Stimulated activated CD8-positive, alpha-beta memory T cell treated with anti-CD3 and anti-CD28 coated beads, Interleukin-12 subunit alpha, Interleukin-12 subunit beta, amount 100 ng/mL, for 24 hours (primary cell): ENCODE results near the gene POR.
"Not testable (repeated sequence)": the region's sequence is repeated elsewhere in the genome, so short reads cannot be mapped to it uniquely, and the experiment has no call there.

Experiments
- DNase-seq: peaks from one replicate; pipeline ENCODE4 v3.0.0-alpha.2; 2020; ENCODE audit errors: extremely low read depth

Gene POR

GRCh38 chr7:75885036-75885435 is 29.9 kb upstream of the POR start:
- no peak for DNase-seq

DNA sequence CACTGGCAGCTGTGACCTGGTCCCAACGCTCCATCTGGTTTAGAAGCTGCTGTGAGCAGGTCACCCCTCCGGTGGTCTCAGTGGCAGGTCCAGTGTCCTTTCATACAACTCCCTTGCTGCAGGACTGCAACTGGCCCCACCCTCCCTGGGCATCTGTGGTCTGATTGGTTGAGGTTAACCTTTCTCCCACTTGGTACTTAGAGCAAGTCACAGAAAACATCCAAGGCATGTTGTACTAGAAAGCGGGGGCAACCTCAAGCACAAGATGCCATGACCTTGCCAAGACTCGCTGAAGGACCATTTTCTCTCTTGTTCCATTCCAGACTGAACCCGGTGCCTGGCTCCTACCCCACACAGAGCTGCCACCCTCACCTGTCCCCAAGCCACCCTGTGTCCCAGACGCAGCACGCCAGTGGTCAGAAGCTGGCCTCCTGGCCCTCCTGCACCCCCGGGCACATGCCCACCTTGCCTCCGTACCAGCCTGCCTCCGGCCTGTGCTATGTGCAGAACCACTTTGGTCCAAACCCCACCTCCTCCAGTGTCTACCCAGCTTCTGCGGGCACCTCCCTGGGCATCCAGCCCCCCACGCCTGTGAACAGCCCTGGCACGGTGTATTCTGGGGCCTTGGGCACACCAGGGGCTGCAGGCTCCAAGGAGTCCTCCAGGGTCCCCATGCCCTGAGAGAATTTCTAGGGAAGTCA is 27.1 kb upstream of the POR start:
- no peak for DNase-seq

GRCh38 chr7:75888464-75889222 is 26.3 kb upstream of the POR start:
- DNase-seq: no peak

GRCh38 chr7:75889223-75889825 is 25.6 kb upstream of the POR start:
- DNase-seq: no peak

- DNase-seq: no peak
Observed at GRCh38 chr7:75889826-75890225, 25.1 kb upstream of the POR start.

DNA sequence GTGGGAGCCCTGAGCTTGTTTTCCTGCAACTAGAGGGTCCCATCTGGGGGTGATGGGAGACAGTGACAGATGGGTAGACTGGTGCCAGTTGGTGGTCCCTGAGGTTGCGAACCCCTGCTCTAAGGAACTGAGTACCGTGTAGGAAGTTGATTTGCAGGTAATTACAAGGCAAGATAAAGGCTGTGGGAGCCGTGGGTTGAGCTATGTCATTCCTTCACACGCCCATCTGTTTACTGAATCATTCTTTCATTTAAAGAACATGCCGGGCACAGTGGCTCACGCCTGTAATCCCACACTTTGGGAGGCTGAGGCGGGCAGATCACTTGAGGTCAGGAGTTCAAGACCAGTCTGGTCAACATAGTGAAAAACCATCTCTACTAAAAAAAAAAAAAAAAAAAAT is 23.7 kb upstream of the POR start:
- DNase-seq: not testable (repeated sequence)

DNA sequence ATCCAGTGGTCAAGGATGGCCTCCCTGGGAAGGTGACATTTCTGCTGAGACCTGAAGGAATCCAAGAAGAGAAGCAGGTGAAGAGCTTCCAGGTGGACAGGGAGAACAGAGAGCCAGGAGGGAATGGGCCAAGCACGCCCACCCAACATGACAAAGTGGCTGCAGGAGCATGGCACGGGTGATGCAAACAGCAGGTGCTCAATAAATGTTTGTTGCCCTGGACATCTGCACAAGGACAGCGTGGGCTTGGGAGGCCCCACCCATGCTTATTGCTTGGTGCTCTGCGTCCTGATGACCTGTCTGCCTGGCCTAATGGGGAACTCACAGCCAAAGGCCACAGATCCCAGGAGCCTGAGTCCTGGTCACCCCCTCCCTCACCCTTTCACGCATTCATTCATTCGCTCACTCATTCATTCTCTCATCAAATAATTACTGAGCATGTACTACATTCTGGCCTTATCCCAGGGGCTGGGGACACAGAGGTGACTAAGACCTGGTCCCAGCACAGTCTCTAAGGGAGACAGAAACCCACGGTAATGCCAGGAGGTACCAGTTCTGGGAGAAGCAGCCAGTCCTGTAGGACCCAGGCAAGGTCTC is 23.0 kb upstream of the POR start:
- DNase-seq: no peak

DNA sequence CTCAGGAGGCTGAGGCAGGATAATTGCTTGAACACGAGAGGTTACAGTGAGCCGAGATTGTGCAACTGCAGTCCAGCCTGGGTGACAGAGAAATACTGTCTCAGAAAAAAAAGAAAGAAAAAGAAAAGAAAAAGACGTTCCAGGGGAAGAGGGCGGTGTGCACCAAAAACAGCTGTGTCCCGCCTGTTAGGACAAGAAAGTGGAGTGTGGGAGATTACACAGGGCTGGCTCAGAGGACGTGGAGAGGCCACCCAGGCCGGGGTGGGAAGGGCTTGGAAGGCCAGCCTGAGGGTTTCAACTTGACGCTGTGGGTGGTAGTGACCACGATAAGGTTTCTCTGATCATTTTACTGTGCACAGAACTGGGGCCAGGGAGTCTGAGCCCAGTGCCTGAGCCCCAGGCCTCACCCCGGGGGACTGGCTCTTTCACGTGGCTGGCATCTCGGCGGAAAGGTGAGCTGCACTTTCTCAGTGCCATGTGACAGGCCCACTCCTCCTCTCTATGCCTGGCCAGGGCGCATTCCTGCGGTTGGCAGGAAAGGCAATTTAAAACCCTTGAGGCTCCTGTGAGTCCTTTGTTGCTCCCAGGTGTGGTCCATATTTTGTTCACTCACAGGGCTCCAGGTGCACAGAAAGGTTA is 22.2 kb upstream of the POR start:
- DNase-seq: no peak

- DNase-seq: no peak
Observed at GRCh38 chr7:75896803-75897327, 18.1 kb upstream of the POR start.

- no peak for DNase-seq
Observed at GRCh38 chr7:75900617-75901315, 14.2 kb upstream of the POR start.

DNA sequence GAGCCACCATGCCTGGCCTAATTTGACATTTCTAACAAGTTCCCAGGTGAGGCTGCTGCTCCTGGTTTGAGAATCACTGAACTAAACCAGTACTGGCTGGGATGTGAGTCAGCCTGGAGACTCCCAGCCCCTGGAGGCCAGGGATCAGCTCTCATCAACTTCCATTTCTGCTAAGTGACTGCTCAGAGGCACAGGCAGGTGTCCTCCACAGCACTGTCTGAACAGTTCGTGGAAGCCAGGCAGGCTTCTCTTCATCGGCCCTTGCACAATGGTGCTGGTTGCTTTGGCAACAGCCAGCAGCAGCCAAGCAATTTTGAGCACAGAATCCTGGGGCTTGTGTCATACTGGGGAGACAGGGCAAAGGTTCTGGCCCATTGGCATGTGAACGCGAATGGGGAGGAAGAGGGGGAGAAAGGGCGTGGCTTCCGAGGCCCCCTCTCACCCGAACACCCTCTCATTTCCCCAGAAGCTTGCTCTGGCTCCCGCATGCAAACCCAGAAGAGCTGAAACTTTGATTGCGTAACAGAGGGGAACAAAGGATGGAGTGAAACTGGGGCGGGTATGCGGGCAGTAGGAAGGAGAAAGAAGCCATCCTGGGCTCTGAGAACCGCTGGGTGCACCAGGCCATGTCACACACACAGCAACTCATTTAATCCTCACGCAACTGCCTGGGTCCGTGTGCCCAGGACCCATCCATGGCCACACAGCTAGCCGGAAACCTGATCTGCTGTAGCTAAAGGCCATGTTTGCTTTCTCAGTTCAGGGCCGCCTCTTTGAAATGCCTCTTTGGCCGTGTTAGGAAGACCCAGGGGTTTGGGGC is 9.0 kb upstream of the POR start:
- no peak for DNase-seq

DNA sequence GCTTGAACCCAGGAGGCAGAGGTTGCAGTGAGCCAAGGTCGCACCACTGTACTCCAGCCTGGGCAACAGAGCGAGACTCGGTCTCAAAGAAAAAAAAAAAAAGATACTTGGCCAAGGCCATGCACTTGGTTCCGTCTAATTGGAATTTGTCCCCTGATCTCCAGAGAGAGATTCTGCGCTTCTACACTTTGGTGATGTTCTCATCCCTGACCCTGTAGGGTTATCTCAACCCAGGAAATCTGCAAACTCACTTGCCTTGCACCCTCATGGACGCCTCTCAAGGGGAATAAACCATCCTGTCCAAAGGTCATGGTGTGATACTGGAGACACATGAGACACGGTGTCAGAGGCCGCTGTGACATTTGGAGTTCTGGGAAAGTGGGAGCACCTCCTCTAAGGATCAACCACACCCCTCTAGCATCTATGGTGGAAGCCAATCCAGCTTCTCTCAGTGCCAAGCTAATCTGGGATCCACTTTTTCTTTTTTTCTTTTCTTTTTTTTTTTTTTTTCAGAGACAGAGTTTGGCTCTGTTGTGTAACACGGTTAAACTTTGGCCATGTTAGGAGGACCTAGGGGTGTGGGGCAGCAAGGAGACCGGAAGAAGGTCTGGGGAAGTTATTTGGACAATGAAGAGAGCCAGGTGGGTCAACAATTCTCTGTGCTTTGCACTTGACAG is 7.8 kb upstream of the POR start:
- no peak for DNase-seq

- not testable (repeated sequence) for DNase-seq
Observed at GRCh38 chr7:75907668-75908039, 7.3 kb upstream of the POR start.

DNA sequence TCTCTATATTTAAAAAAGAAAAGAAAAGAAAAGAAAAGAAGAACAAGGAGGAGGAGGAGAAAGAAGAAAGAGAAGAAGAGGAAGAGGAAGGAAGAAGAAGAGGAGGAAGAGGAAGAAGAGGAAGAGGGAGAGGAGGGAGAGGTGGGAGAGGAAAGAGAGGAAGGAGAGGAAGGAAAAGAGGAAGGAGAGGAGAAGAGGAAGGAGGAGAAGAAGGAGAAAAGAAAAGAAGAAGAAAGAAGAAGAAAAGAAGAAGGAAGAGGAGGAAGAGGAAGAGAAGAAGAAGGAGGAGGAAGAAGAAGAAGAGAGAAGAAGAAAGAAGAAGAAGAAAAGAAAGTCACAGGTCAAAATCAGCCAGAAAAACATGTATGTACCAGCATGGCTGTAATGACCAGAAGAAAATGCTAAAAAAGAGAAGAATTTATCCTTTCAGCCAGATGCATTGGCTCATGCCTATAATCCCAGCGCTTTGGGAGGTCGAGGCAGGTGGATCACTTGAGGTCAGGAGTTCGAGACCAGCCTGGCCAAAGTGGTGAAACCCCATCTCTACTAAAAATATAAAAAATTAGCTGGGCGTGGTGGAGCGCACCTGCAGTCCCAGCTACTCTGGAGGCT is 5.3 kb upstream of the POR start:
- DNase-seq: no peak

DNA sequence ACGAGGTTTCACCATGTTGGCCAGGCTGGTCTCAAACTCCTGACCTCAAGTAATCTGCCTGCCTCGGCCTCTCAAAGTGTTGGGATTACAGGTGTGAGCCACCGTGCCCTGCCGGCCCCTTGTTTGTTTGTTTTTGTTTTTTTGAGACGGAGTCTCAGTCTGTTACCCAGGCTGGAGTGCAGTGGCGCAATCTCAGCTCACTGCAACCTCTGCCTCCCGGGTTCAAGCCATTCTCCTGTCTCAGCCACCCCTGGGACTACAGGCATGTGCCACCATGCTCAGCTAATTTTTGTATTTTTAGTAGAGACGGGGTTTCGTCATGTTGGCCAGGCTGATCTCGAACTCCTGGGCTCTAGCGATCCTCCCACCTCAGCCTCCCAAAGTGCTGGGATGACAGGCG is 3.8 kb upstream of the POR start:
- not testable (repeated sequence) for DNase-seq

GRCh38 chr7:75913437-75913836 is 1.5 kb upstream of the POR start:
- no peak for DNase-seq

- DNase-seq: no peak
Observed at GRCh38 chr7:75914169-75914654, 743 bp upstream of the POR start.

- no peak for DNase-seq
Observed at GRCh38 chr7:75915416-75916156, 631 bp downstream of the POR start.

DNA sequence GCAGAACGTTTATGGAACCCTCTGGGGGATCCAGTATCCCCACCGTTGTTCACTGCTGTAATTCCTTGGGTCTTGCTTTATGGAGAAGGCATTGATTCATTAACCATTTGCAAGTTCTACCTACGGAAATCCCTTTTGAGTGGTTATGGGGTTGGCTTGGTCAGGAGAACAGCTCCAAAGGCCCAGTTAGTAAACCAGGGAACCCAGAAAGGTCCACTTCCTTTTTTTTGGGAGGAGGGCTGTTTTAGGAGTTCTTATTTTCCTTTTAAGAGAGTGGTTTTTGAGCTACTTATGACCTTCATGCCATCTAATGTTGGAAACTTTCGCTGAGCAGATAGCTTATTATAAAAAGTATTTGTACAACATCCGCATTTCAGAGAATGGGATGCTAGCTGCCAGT is 1.3 kb downstream of the POR start:
- no peak for DNase-seq
